NCI-H748 (cell line): Measurements from ENCODE around the gene GGA3.
"Not testable (repeated sequence)": the region's sequence is repeated elsewhere in the genome, so short reads cannot be mapped to it uniquely, and the experiment has no call there.

Source experiments
- DNase-seq: peaks from one replicate; lab custom pipeline; 2025; ENCODE audit not compliant: unreplicated experiment; lab: John Stamatoyannopoulos, UW

GGA3 gene

GRCh38 chr17:75261336-75262111 is at the start of gene GGA3, which contains the start of gene MRPS7:
Gene GGA3, minus strand, starts transcription at chr17:75261606. Its CDS starts 19 bp downstream, at chr17:75261587.
Gene MRPS7, plus strand, starts transcription at chr17:75261879. Its CDS starts 22 bp downstream, at chr17:75261901.
- peak; percentile 89 for DNase-seq

- no peak for DNase-seq
Observed at GRCh38 chr17:75308732-75309629, 47.6 kb upstream of the GGA3 start.

GRCh38 chr17:75307957-75308731 is 46.7 kb upstream of the GGA3 start:
- no peak for DNase-seq

- DNase-seq = no peak
Observed at GRCh38 chr17:75301502-75302206, 40.2 kb upstream of the GGA3 start.

GRCh38 chr17:75301049-75301448 is 39.6 kb upstream of the GGA3 start:
- no peak for DNase-seq

GRCh38 chr17:75300280-75300679 is 38.9 kb upstream of the GGA3 start:
- no peak for DNase-seq

GRCh38 chr17:75295201-75296158 is 34.1 kb upstream of the GGA3 start:
- no peak for DNase-seq

GRCh38 chr17:75292810-75293448 is 31.5 kb upstream of the GGA3 start:
- not testable (repeated sequence) for DNase-seq

- peak; percentile 18 for DNase-seq
Observed at GRCh38 chr17:75289832-75290337, 28.5 kb upstream of the GGA3 start.

- peak; percentile 95 for DNase-seq
Observed at GRCh38 chr17:75289115-75289831, 27.9 kb upstream of the GGA3 start, which contains the start of gene SLC25A19. Gene SLC25A19, minus strand, starts transcription at chr17:75289433. Its CDS starts 2,669 bp downstream, at chr17:75286764.

GRCh38 chr17:75288770-75289114 is 27.3 kb upstream of the GGA3 start:
- peak; percentile 68 for DNase-seq

- no peak for DNase-seq
Observed at GRCh38 chr17:75288359-75288758, 27.0 kb upstream of the GGA3 start.

- no peak for DNase-seq
Observed at GRCh38 chr17:75287221-75287620, 25.8 kb upstream of the GGA3 start.

GRCh38 chr17:75285123-75285522 is 23.7 kb upstream of the GGA3 start:
- no peak for DNase-seq

GRCh38 chr17:75280189-75280588 is 18.8 kb upstream of the GGA3 start:
- not testable (repeated sequence) for DNase-seq

GRCh38 chr17:75277664-75278071 is 16.3 kb upstream of the GGA3 start:
- DNase-seq = no peak

GRCh38 chr17:75273977-75274708 is 12.7 kb upstream of the GGA3 start:
- DNase-seq = no peak
